HK-2 (cell line): ENCODE results near the gene GDPD5.
A peak's percentile ranks its signal among the peaks of the same experiment; 100 is the strongest.

ENCODE experiments used
- DNase-seq: peaks from one replicate; pipeline ENCODE4 v3.0.0-alpha.2; 2018; ENCODE audit not compliant: unreplicated experiment

GDPD5 gene

DNA sequence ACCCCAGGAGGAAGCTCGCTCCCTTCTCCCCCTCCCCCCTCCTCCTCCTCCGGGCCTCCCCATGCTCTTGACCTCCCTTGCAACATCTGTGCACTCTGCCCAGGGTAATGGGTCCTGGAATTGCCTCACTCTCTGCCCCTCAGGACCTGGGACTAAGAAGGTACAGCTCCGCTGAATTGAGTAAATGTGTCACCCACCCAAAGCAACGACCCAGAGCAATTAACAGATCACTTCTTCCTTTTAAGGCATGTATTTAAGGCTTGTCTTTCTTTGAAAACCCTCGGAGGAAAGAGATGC lies 15.1 kb downstream of the GDPD5 start:
- no peak for DNase-seq

DNA sequence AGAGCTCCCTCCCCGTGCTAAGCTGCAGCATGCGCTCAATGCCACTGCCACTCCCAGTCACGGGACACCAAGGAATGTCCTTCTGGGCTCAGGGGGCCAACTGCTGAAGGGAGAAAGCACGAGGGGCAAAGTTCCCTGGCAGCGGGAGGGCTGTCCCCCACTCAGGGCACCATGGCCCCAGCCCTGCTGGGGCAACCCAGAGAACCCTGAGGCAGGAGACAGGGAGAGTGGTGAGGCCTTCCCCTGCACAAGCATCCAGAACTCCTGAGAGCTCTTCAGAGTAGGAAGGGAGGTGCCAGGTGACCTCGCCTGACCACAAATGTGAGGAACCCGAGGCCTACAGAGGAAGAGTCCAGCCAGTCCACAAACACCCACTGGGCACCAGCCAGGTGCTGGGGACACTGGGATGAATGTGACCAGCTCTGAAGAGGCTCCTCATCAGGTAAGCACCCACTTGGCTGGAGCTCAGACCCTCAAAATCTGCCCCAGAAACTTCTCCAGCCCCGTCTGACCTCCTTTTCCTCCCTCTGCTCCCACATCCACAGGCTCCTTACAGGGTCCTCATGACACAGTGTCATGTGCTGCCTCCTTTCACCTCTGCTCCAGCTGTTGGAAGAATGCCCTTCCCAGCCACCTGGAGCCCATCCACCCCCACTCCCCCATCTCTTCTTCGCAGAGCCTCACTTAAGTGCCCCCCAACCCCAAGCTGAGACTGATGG lies 15.6 kb downstream of the GDPD5 start:
- no peak for DNase-seq

DNA sequence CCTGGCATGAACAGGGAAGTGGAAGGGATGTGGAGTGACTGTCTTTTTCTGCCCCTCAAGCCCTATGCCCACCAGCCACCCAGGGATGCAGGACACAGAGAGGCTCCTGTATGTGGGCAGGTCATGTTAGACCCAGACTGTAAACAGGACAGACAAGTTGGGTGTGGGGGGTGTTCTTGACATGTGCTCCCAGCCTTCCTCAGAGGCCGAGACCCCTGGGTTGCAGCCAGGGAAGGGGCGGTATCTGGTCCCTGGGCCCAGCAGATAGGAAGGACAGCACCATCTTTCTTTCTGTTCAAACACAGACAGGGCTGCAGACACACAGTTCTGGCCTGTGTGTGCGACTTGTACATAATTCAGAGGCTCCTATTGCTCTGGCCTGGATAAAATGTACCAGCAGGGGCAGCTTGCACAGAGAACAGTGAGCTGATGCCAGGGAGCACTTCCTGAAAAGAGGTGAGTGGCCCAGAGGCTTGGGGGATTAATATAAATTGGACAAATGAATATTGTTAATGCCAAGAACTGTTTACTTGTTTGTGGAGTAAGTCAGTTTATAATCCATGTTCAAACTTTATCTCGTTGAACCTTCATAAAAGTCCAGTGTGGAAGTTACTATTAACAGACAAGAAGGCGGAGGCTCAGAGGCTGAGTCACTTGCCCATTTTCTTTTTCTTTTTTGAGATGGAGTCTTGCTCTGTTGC lies 16.6 kb downstream of the GDPD5 start:
- no peak for DNase-seq

DNA sequence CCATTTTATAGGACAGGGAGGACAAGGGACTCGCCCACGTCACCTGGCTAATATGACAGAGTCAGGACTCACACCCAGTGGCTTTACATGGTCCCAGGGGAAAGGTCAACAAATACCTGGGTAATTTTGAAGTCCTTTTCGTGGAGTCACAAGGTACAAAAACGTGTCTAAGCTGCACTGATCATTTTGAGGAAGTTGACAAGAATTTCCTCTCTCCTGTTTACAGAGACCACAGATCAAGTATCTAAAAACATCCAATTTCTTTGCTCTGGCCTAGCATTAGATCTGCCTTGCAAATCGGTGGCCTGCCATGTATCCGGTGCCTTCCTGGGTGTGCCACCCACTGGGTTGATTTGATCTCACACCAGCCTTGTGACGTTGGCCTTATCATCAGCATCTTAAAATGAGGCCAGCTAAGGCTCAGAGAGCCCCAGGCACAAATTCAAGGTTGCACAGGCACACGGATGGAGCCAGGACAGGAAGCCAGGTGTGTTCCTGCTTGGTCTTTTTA lies 17.6 kb downstream of the GDPD5 start:
- DNase-seq = no peak

DNA sequence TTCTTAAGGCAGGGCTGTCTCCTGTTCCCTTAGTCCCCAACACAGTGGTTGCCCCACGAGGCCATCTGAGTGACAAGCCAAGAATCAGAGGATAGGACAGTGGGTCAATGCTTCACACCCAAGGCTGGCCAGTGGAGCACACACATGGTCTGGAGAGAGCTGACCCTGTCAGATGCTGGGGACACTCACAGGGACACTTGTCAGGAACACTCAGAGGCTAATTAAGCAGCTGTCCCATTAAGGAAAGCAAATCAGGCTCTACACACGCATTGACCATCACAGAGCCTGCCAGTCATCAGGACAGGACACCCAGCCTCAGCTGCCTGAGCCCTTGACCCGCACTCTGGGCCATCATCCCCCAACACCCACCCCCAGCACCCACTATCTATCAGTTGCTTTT lies 18.2 kb downstream of the GDPD5 start:
- DNase-seq = no peak

DNA sequence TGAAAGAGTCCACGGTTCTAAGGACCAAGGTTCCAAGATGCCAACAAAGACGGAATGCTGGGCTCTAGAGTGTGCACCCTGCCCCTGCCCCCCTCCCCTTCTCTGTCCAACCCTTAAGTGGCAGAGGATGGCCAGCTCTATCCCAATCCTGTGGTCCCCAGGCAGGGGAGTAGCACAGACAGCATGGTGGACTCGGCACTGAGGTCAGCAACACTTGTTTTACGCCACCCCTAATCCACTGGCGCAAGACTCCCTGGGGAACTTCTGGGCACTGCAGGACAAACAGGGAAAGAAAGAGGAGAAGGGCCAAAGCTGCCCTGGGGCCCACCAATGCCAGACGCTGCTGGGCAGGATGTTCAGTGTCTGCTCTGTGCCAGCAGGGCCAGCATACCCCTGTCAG lies 18.9 kb downstream of the GDPD5 start:
- no peak for DNase-seq

DNA sequence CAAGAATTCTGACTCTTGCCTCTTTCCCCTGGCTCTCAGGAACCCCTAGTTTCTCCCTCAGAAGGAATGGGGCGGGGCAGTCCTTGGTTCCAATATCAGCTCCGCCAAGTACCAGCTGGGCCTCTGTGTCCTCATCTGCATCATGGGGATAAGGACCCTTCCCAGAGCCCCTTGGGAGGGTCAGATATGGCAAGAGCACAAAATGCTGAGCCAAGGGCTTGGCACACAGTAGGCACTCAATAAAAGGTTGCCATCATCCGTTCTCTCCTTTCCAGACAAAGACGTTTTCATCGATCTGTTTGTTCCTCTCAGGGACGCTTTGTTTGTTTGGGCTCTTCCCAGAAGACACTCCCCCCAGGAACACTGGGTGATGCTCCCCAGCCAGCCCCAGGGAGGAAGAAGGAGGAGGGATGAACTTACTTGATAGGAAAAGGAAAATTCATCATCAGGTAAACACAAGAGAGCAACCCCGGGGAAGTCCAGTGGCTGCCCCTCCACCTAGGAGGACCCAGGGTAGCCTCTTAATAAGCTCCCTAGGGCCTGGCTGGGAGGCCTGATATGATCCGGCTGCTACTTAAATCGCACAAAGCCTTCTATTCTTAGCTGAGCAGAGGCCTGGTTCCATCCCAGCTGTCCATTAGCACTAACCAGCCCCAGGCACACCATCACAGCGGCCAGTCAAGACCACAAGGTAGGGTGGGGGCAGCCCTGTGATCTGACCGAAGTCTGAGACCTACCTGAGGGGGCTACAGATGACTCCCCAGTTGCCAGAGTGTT lies 19.6 kb downstream of the GDPD5 start:
- DNase-seq = no peak

DNA sequence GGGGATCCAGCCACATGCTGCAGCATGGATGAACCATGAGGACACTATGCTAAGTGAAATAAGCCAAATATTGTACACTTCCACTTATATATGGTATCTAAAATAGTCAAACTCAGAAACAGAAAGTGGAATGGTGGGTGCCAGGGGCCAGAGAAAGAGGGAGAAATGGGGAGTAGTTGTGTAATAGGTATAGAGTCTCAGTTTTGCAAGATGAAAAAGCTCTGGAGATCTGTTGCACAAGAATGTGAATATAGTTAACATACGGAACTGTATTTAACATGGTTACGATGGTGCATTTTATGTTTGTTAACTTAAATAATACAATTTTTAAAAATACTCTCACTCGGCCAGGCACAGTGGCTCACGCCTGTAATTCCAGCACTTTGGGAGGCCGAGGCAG lies 21.2 kb downstream of the GDPD5 start:
- no peak for DNase-seq

DNA sequence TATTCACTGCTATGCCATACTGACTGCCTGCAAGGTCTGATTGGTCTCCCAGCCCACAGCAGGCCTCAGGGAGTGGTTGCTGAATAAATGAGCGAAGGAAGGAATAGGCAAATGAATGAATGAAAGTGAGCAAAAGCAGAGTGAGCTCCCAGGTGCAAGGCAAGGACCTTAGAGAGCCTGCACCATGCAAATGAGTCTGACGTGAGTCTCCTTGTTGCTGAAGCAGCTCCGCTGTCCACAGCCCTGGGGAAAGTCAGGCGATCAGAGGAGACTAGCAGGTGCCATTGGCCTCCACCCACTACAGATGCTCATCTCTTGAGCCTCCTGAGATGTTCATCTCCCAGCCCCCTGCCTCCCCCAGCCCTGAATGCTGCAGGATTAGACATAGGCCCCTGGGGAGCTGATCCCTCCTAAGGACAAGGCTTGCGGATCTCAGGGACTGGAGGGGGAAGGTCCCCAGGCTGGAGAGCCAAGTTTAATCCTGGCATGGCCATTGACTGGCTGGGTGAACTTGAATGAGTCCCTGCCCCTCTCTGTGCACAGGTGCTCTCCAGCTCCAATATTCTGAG lies 22.1 kb downstream of the GDPD5 start:
- DNase-seq = no peak

DNA sequence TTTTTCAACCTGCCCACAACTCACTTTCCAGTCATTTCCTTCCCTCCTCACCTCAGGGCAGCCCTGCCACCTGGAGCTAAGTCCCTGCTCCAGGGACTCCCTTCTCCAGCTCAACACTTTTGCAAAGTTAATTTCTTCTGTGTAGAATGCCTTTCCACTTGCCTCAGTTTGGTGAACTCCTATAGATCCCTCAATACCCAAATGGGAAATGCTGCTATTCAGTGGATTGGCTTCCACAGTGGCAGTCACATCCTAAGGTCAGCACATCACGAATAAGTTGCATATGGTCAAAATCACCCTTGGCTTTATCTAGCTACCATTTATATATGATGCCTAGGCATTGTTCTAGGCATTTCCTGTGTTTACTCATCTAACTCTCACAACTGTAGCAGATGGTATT lies 23.6 kb downstream of the GDPD5 start:
- DNase-seq = no peak

DNA sequence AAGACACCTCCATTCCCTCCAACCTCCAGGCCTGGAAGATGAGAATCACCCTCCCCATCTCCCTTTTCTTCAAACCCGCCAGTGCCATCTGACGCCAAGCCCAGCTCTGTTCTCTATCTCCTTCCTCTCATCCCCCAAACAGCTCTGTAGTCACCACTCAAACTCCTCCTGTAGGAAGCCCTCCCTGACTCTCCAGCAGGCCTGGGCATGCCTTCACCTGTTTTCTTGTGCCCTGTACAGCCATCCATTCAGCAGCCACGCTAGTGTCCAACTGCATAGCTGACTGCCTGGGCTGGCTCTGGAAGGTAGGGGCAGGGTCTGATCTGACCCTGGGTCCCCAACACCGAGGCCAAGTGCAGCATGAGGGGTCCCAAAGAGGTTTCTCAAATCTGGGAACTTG lies 25.0 kb downstream of the GDPD5 start:
- DNase-seq = no peak

DNA sequence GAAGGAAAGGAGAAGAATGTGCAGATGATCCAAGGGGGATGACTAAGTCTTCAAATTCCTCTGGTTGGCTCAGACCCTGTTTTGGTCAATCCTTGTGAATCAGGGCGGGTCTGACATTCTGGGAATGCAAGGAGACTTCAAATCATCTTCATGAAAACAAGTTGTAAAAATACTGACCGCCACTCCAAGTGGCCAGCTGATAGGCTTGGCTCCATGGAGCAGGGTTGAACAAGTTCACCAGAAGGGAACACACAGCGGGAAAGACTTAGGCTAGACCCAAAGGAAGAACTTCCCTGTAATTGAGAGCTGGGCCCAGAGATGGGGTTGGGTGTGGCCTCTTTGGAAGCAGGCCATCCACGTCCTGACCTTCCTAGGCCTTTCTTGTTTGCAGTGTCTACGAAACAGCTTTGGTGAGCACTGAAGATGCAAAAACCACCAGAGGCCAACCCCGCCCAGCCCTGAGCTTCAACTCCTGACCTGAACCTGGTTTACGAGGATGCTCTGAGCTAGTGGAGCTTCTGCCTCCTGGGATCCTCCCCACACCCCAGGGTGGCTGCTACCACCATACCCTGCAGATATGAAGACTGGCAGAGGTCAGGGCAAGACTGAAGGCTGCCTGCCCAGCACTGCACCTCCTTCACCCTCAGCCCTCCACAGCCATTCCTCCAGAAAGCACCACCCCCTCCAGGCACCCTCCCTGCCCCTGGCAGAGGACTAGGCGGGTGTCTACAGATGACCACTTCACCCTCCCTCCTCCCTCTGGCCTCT lies 26.1 kb downstream of the GDPD5 start:
- no peak for DNase-seq

DNA sequence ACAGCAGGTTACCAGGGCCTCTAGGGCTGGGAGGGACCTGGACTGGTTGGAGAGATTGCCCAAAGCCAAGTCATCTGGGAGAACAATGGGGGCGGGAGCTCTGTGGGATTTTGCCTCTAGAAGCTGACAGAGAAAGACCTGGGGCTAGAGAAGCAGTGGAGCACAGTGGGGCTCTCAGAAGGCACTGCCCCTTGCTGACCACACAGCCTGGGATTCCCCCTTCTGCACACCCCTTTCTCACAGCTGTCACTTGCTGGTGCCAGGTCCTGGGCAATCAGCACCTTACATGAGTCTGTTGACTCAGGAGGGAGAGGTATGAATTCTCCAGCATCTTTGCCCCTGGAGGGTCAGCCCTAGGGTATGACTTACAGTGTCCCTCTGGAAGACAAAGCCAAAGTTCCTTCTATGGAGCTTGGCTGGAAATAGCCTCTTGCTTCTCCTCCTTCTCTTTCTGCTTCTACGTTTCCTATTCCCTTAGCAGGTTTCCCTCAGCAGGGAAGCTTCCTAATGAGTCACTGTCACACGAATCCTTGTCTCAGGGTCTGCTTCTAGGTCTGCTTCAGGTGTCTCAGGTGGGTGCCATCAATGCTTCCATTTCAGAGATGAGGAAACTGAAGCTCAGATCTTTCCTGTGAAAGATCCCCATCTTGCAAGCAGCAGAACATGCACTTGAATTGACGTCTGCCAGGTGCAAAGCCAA lies 27.0 kb downstream of the GDPD5 start:
- no peak for DNase-seq

DNA sequence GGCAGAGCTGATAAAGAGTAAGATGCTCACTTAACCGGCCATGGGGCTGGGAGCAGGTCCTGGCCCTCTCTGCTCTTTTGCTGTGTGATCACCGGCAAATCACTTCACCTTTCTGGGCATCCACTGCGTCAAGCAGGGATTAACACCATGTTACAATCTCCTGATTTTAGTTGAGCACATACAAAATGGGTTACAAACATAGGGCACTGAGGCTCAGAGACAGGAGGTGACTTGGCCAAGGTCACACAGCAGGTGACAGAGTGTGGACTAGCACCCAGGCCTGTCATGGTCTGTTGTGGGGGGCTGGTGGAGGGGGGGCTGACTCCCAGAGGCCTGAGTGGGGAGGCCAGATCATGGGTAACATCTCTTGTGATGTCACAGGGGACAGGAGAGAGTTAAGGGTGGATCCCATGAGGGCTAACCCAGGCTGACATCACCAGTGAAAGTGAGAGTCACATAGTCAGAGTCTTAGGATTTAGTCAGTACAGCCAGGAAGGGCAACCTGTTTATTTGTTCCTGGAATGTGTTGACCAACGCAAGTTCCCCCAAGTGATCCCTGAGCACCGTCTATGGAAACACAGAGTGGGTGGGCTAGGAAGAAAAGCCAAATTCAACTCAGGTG lies 27.8 kb downstream of the GDPD5 start:
- DNase-seq = no peak

DNA sequence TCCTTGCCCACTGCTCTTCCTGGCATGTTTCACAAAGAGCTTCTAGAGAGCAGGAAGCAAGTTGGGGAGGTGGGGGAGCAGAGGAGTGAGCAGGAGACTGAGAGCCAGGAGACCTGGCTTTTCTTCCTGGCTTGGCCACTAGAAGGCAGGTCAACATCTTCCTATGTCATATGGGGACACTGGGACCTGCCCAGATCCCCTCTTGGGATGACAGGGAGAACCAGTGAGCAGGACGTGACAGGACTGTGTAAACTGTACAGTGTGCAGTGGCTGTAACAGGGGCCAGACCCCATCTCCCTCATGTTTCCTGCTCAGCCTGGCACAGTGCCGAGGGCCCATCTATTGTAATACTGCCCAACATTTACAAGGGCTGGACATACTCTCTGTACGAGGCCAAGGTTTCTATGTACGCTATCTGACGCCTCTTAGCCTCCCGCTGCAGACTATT lies 29.4 kb downstream of the GDPD5 start:
- no peak for DNase-seq

DNA sequence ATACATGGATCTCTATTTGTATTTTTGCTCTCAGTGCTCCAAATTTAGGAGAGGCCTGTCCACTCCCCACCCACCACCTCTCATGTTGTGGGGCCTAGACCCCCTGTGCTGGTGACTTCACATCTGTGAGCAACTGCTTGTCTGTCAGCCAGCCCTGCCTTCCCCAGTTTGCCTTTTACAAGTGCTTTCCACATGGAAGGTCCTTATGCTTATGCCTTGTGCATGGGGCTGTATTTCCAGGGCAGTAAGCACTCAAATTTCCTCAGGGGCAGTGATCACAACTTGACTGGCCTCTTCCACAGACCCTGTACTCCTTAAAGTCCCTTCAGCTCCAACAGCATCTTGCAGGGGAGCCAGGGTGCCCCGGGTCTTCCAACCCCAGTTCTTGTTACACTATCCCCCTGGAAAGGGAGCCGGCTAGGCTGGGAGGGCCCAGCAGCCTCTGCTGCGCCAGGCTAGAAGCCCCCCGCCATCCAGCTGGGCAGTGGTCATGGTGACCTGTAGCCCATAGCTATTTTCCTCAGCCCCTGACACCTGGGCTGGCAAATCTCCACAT lies 29.9 kb downstream of the GDPD5 start:
- DNase-seq = no peak

DNA sequence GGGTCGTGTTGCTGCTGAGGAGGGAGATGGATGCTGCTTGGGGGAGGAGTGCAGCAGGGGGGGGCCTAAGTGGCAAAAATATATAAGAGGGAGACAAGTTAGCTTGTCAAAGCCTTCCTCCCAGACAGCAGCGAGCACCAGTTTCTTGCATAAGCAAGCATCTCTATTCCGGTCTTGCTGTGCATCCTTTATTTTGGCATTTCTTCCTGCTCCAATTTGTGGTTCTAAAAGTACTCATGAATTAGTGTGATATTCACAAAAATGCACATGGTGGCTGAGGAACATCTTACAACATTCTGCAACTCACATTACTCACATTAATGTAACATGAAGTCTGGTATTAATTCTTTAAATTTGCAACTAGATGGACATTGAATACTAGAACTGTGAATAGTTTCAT lies 32.1 kb downstream of the GDPD5 start:
- DNase-seq = no peak

DNA sequence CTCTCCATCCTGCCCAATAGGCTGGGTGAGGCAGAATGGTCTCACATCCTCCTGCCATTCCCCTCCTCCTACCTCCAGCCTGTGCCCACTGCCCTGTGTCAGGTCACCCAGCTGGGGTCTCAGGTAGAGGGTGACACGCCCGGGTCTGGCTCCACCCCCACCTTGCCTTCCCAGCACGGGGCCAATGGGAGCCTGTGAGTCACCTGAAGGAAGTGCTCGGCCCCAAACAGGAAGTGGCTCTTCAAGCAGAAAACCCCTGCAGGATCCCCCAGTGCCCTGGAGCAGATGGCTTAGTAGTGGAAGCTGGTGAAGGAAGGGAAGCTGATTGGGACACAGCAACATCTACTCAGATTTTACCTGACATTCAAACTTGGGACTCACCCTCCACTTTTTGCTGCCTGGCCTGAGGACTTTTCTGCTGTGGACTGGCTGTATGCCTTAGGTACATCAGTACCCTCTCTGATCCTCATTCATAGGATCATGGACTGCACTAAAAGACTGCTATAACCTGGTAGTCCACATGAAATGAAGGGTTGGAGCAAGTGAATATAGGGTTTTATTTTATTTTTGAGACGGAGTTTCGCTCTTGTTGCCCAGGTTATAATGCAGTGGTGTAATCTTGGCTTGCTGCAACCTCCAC lies 33.4 kb downstream of the GDPD5 start:
- peak; percentile 50 for DNase-seq

DNA sequence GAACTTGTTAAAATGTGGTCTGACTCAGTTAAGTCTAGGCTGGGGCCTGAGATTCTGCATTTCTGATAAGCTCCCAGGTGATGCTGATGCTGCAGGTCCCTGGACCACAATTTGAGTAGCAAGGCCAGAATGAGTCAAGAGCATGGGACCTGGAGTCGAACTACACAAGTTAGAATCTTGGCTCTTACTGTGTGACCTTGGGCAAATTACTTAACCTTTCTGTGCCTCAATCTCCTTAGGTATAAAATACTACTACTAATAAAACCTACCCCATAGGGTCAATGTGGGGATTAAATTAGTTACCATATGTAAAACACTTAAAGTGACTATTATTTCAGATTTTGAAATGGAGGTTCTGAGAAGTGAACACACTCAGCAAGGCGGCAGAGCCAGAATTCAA lies 34.3 kb downstream of the GDPD5 start:
- no peak for DNase-seq
